PC-3 (cell line): ENCODE measurements around the gene EMSY. TPM values are rescaled to one million over a fixed set of nuclear protein-coding genes. Genes with fewer than 3 reads are reported as not detected.
"Not testable (repeated sequence)": the region's sequence is repeated elsewhere in the genome, so short reads cannot be mapped to it uniquely, and the experiment has no call there.

Experiments used
- ATAC-seq: fragments of 200-7000 bp; cut with Tn5 transposase; 2 replicates; pipeline ENCODE4 v1.9.1; 2020; ENCODE audit warnings: mild to moderate bottlenecking, moderate library complexity
- BruUV-seq: library from RNA; stranded (reverse); fragments of 400-500 nt; replicated peaks from 2 replicates; lab custom pipeline; 2021; lab: Mats Ljungman, UMichigan
- CTCF ChIA-PET: fragments of 300-600 bp; sonication (Branson Sonifier 250); formaldehyde crosslinking; loops from one replicate; lab custom pipeline; 2022; ENCODE audit warnings: antibody characterized with exemption; lab: Charles Lee
- POLR2A ChIA-PET: fragments of 300-600 bp; sonication (Branson Sonifier 250); formaldehyde crosslinking; loops from one replicate; lab custom pipeline; 2022; ENCODE audit warnings: antibody characterized with exemption; ENCODE audit not compliant: unreplicated experiment; lab: Charles Lee
- DNase-seq: peaks from one replicate; pipeline ENCODE4 v3.0.0-alpha.2; 2015
- H2AFZ ChIP-seq: fragments of 300-600 bp; sonication (generic); 2 replicates; pipeline ENCODE4 v1.6.0; 2016; ENCODE audit warnings: antibody characterized with exemption, low read length
- H3F3A ChIP-seq: fragments of 300-600 bp; sonication (generic); one replicate; pipeline ENCODE4 v1.6.0; 2017; ENCODE audit warnings: antibody characterized with exemption, low read length, control low read depth, mild to moderate bottlenecking; ENCODE audit not compliant: unreplicated experiment
- H3K27ac ChIP-seq: fragments of 300-600 bp; sonication (generic); 2 replicates; pipeline ENCODE4 v1.5.1; 2016; ENCODE audit warnings: mild to moderate bottlenecking, low read length
- H3K27me3 ChIP-seq: fragments of 300-600 bp; sonication (generic); 2 replicates; pipeline ENCODE4 v1.6.1; 2016; ENCODE audit warnings: low read length, mixed read lengths
- H3K36me3 ChIP-seq: fragments of 300-600 bp; sonication (generic); 2 replicates; pipeline ENCODE4 v1.6.1; 2016; ENCODE audit warnings: low read depth, mixed run types, low read length, mixed read lengths
- H3K4me1 ChIP-seq: fragments of 300-600 bp; sonication (generic); 2 replicates; pipeline ENCODE4 v1.5.1; 2016; ENCODE audit warnings: low read length; ENCODE audit not compliant: insufficient read depth
- H3K4me2 ChIP-seq: fragments of 300-600 bp; sonication (generic); 2 replicates; pipeline ENCODE4 v1.6.0; 2016; ENCODE audit warnings: low read length
- H3K4me3 ChIP-seq: fragments of 300-600 bp; sonication (generic); 2 replicates; pipeline ENCODE4 v1.5.1; 2016; ENCODE audit warnings: mild to moderate bottlenecking, low read length, mixed read lengths
- H3K79me2 ChIP-seq: fragments of 300-600 bp; sonication (generic); 2 replicates; pipeline ENCODE4 v1.6.1; 2017; ENCODE audit warnings: low read length, mixed read lengths
- H3K9ac ChIP-seq: fragments of 300-600 bp; sonication (generic); 2 replicates; pipeline ENCODE4 v1.6.0; 2016; ENCODE audit warnings: mild to moderate bottlenecking, low read length
- H3K9me2 ChIP-seq: fragments of 300-600 bp; sonication (generic); replicated peaks from 2 replicates; pipeline ENCODE4 v1.6.1; 2016; ENCODE audit warnings: mixed run types, low read length, mixed read lengths
- H3K9me3 ChIP-seq: fragments of 300-600 bp; sonication (generic); 2 replicates; pipeline ENCODE4 v1.6.1; 2016; ENCODE audit warnings: low read length, mixed read lengths
- H4K20me1 ChIP-seq: fragments of 300-600 bp; sonication (generic); 2 replicates; pipeline ENCODE4 v1.6.1; 2016; ENCODE audit warnings: low read length, mixed read lengths
- CTCF ChIP-seq: fragments of 300-600 bp; sonication (generic); conservative IDR thresholded peaks from 2 replicates; pipeline ENCODE4 v1.5.1; 2017; ENCODE audit warnings: antibody characterized with exemption, low read depth, mild to moderate bottlenecking, low read length
- EZH2 ChIP-seq: fragments of 300-600 bp; sonication (generic); IDR thresholded peaks from one replicate; pipeline ENCODE4 v1.6.1; 2017; ENCODE audit warnings: antibody characterized with exemption, mild to moderate bottlenecking, low read length; ENCODE audit not compliant: unreplicated experiment
- EZH2phosphoT487 ChIP-seq: fragments of 300-600 bp; sonication (generic); IDR thresholded peaks from 2 replicates; pipeline ENCODE4 v1.6.1; 2018; ENCODE audit warnings: mild to moderate bottlenecking, antibody characterized with exemption, low read length, borderline replicate concordance
- intact Hi-C: fragments of 100-400 bp; cut with micrococcal nuclease; formaldehyde crosslinking; loops from 2 replicates; pipeline ENCODE4 v1.9.0; 2023
- total RNA-seq: library from RNA; depleted of rRNA; stranded (reverse); fragments of >200 nt; gene quantifications from 2 replicates; pipeline ENCODE4 v1.2.3, GENCODE V29; 2014

Gene EMSY
- total RNA-seq, 1 experiment from 2014 or later, result 51.1 TPM

GRCh38 chr11:76397383-76397782 lies 47.4 kb upstream of the EMSY start:
- Histone ChIP-seq H4K20me1 (no peaks in the 10 kb centered on the region), H3F3A (no peaks in the 10 kb centered on the region), H3K4me3 (no peak overlapping the region), H3K36me3 (no peaks in the 10 kb centered on the region), H3K27me3 (no peaks in the 10 kb centered on the region), H3K27ac (no peak overlapping the region), H3K4me2 (no peak overlapping the region), H3K9me2 (no peaks in the 10 kb centered on the region), H3K79me2 (no peaks in the 10 kb centered on the region), H3K9ac (no peak overlapping the region), H3K9me3 (no peaks in the 10 kb centered on the region), H2AFZ (no peak overlapping the region), H3K4me1 (no peaks in the 10 kb centered on the region)
- intact Hi-C loops, result no loop called here
- ChIA-PET POLR2A (no interaction called here), CTCF (interaction anchor here (0.6 kb wide), 1 partner anchor 438 kb away, joined by 4 read pairs; no protein-coding TSS in a partner anchor)
- DNase-seq, result no peak
- BruUV-seq, result no TSS peak
- ATAC-seq, result no peak
- no peak for TF ChIP-seq EZH2phosphoT487
- TF ChIP-seq CTCF, result no peak

GRCh38 chr11:76400967-76401366 lies 43.9 kb upstream of the EMSY start:
- no peaks in the 10 kb centered on the region for H3K27me3 ChIP-seq
- ChIA-PET POLR2A (no interaction called here), CTCF (no interaction called here)
- H3K27ac ChIP-seq, result no peak overlapping the region
- intact Hi-C loops, result no loop called here
- H3K9me3 ChIP-seq, result no peaks in the 10 kb centered on the region
- no peak overlapping the region for H2AFZ ChIP-seq
- H3K4me2 ChIP-seq, result no peak overlapping the region
- no peaks in the 10 kb centered on the region for H3F3A ChIP-seq
- H4K20me1 ChIP-seq, result no peaks in the 10 kb centered on the region
- no peaks in the 10 kb centered on the region for H3K4me1 ChIP-seq
- no TSS peak for BruUV-seq
- no peak overlapping the region for H3K9ac ChIP-seq
- TF ChIP-seq EZH2phosphoT487, result no peak
- no peak for TF ChIP-seq EZH2
- no peak for TF ChIP-seq CTCF
- H3K36me3 ChIP-seq, result no peaks in the 10 kb centered on the region
- H3K9me2 ChIP-seq, result no peaks in the 10 kb centered on the region
- DNase-seq (no peak), ATAC-seq (no peak)
- no peaks in the 10 kb centered on the region for H3K79me2 ChIP-seq
- H3K4me3 ChIP-seq, result no peak overlapping the region

GRCh38 chr11:76401484-76401883 lies 43.3 kb upstream of the EMSY start:
- H3K27ac ChIP-seq, H3K9me2 ChIP-seq, H3K4me2 ChIP-seq, H3K4me3 ChIP-seq, H3K4me1 ChIP-seq, H3K79me2 ChIP-seq, ATAC-seq, DNase-seq, CTCF ChIA-PET, BruUV-seq, H3K9ac ChIP-seq, intact Hi-C loops, H4K20me1 ChIP-seq, H3K36me3 ChIP-seq, H3F3A ChIP-seq, H3K27me3 ChIP-seq, H2AFZ ChIP-seq, H3K9me3 ChIP-seq, POLR2A ChIA-PET: not testable (repeated sequence)
